Upper lobe of left lung (tissue), 4 donors: ENCODE results near the gene DIPK1A.

Experiments used
- EP300 ChIP-seq, 4 donors: sonication (generic); formaldehyde crosslinking; IDR thresholded peaks; one replicate each; pipeline ENCODE4 v1.5.1; 2017; ENCODE audit warnings: antibody characterized with exemption in 4 of 4, control low read depth in 2 of 4
- POLR2A ChIP-seq, 4 donors: fragments of 450-650 bp; IDR thresholded peaks; one replicate each; pipeline ENCODE4 v1.5.1; 2016 to 2017; ENCODE audit warnings: antibody characterized with exemption in 4 of 4, mild to moderate bottlenecking in 2 of 4
- POLR2AphosphoS5 ChIP-seq, 2 donors: sonication (generic); formaldehyde crosslinking; IDR thresholded peaks; one replicate each; pipeline ENCODE4 v1.5.1; 2017; ENCODE audit warnings: antibody characterized with exemption in 2 of 2
- TF ChIP-seq, protein P1 (sequence below), 6 experiments: fragments of 450-650 bp in 4 of 6; fragments of 200-600 bp in 2 of 6; sonication (generic) in 2 of 6; IDR thresholded peaks; one replicate each; pipeline ENCODE4 v1.5.1; 2016 to 2019; ENCODE audit warnings: antibody characterized with exemption in 6 of 6

DNA sequence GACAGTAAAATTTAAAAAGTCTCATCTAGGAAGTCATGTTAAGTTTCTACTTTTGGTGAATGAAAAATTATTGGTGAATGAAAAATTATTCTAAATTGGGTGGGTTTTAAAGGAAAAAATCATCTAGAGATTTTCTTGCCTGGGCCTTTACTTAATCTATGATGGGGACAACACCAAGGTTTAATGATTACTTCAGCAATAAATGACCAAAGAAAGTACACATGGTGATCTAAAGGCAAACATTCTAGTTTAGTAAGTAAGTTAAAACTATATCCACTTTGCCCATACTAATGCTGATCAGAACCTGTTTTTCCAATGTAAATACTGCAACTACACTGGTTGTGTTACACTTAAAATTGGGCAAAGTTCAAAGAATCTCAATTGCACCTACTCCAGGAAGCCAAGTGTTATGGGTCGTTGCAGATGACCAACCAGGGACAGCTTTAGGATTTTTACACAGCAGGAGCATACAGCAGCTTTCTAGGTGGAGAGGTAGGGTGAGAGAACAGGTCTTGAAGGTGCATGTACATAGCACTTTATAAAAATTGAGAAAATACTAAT, 144.0 kb downstream of the DIPK1A start:
- TF ChIP-seq, protein P1, sequence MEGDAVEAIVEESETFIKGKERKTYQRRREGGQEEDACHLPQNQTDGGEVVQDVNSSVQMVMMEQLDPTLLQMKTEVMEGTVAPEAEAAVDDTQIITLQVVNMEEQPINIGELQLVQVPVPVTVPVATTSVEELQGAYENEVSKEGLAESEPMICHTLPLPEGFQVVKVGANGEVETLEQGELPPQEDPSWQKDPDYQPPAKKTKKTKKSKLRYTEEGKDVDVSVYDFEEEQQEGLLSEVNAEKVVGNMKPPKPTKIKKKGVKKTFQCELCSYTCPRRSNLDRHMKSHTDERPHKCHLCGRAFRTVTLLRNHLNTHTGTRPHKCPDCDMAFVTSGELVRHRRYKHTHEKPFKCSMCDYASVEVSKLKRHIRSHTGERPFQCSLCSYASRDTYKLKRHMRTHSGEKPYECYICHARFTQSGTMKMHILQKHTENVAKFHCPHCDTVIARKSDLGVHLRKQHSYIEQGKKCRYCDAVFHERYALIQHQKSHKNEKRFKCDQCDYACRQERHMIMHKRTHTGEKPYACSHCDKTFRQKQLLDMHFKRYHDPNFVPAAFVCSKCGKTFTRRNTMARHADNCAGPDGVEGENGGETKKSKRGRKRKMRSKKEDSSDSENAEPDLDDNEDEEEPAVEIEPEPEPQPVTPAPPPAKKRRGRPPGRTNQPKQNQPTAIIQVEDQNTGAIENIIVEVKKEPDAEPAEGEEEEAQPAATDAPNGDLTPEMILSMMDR (IDR thresholded peaks at IDR 0.05): no peak
- no peak for TF ChIP-seq POLR2A (IDR thresholded peaks at IDR 0.05)
- TF ChIP-seq POLR2AphosphoS5 (IDR thresholded peaks at IDR 0.05): no peak
- TF ChIP-seq EP300 (IDR thresholded peaks at IDR 0.05): no peak
